Neuronal stem cell (in vitro differentiated cells): ENCODE measurements around the gene PLOD3.

ENCODE experiments used
- DNase-seq: peaks from one replicate; pipeline ENCODE4 v3.0.0-alpha.2; 2013; ENCODE audit warnings: low spot score
- H2AFZ ChIP-seq: one replicate; pipeline ENCODE4 v1.6.1; 2013; ENCODE audit warnings: mild to moderate bottlenecking, low read length, inconsistent platforms
- H2AK5ac ChIP-seq: 2 replicates; pipeline ENCODE4 v1.6.1; 2013; ENCODE audit warnings: low read depth, mild to moderate bottlenecking, inconsistent platforms, low read length, moderate library complexity, mixed read lengths
- H2BK120ac ChIP-seq: 2 replicates; pipeline ENCODE4 v1.6.1; 2013; ENCODE audit warnings: low read depth, mild to moderate bottlenecking, inconsistent platforms, low read length, moderate library complexity, mixed read lengths
- H2BK12ac ChIP-seq: one replicate; pipeline ENCODE4 v1.6.1; 2013; ENCODE audit warnings: low read length, inconsistent platforms
- H2BK15ac ChIP-seq: 2 replicates; pipeline ENCODE4 v1.6.1; 2013; ENCODE audit warnings: mild to moderate bottlenecking, low read length, inconsistent platforms, mixed read lengths
- H2BK5ac ChIP-seq: one replicate; pipeline ENCODE4 v1.6.1; 2013; ENCODE audit warnings: inconsistent platforms, mild to moderate bottlenecking, low read length, moderate library complexity
- H3K14ac ChIP-seq: one replicate; pipeline ENCODE4 v1.6.1; 2013; ENCODE audit warnings: low read length, inconsistent platforms
- H3K18ac ChIP-seq: 2 replicates; pipeline ENCODE4 v1.6.1; 2013; ENCODE audit warnings: low read length, inconsistent platforms
- H3K23ac ChIP-seq: 2 replicates; pipeline ENCODE4 v1.6.1; 2013; ENCODE audit warnings: low read depth, mild to moderate bottlenecking, mixed read lengths, low read length, inconsistent platforms; ENCODE audit not compliant: poor library complexity
- H3K27ac ChIP-seq: replicated peaks from 3 replicates; pipeline ENCODE4 v1.5.1; 2013; ENCODE audit warnings: low read length, inconsistent platforms
- H3K27me3 ChIP-seq, 3 experiments: 2 replicates each; pipeline ENCODE4 v1.6.1; 2013; ENCODE audit warnings: low read length in 3 of 3, mild to moderate bottlenecking in 2 of 3, inconsistent platforms in 1 of 3, low read depth in 1 of 3, mixed read lengths in 1 of 3, moderate library complexity in 1 of 3; ENCODE audit not compliant: control insufficient read depth in 3 of 3, insufficient read depth in 3 of 3
- H3K36me3 ChIP-seq, 2 donors: replicated peaks in 1 of 2; 2 replicates each; pipeline ENCODE4 v1.6.1; 2013; ENCODE audit warnings: low read length in 2 of 2; ENCODE audit not compliant: control insufficient read depth in 2 of 2, insufficient read depth in 2 of 2
- H3K4ac ChIP-seq: 2 replicates; pipeline ENCODE4 v1.6.1; 2013; ENCODE audit warnings: inconsistent platforms, mild to moderate bottlenecking, low read length, moderate library complexity
- H3K4me1 ChIP-seq, 2 donors: 1 replicate in 1 of 2; 2 replicates in 1 of 2; pipeline ENCODE4 v1.6.1; 2013; ENCODE audit warnings: low read length in 2 of 2, low read depth in 1 of 2; ENCODE audit not compliant: control insufficient read depth in 2 of 2, insufficient read depth in 1 of 2
- H3K4me2 ChIP-seq: one replicate; pipeline ENCODE4 v1.6.1; 2013; ENCODE audit warnings: mild to moderate bottlenecking, low read length, inconsistent platforms; ENCODE audit not compliant: insufficient read depth, poor library complexity, severe bottlenecking
- H3K4me3 ChIP-seq, 2 donors: 2 replicates each; pipeline ENCODE4 v1.5.1; 2013; ENCODE audit warnings: low read length in 2 of 2, mild to moderate bottlenecking in 2 of 2, inconsistent platforms in 1 of 2, moderate library complexity in 1 of 2
- H3K79me1 ChIP-seq: one replicate; pipeline ENCODE4 v1.6.1; 2013; ENCODE audit warnings: low read depth, mild to moderate bottlenecking, inconsistent platforms, low read length, moderate library complexity
- H3K9ac ChIP-seq: one replicate; pipeline ENCODE4 v1.6.1; 2013; ENCODE audit warnings: mild to moderate bottlenecking, low read depth, low read length, inconsistent platforms; ENCODE audit not compliant: poor library complexity
- H3K9me3 ChIP-seq, 2 donors: replicated peaks in 1 of 2; 2 replicates each; pipeline versions ENCODE3 to v1.6.1; 2013; ENCODE audit warnings: low read length in 2 of 2, mild to moderate bottlenecking in 2 of 2, inconsistent platforms in 1 of 2, low read depth in 1 of 2, mixed read lengths in 1 of 2, moderate library complexity in 1 of 2; ENCODE audit not compliant: control insufficient read depth in 2 of 2, insufficient read depth in 1 of 2
- H4K8ac ChIP-seq: one replicate; pipeline ENCODE4 v1.6.1; 2013; ENCODE audit warnings: low read depth, mild to moderate bottlenecking, inconsistent platforms, low read length, moderate library complexity
- H4K91ac ChIP-seq: one replicate; pipeline ENCODE4 v1.6.1; 2013; ENCODE audit warnings: low read length, low read depth, mild to moderate bottlenecking, inconsistent platforms; ENCODE audit not compliant: poor library complexity
- WGBS, 2 donors: extraction: QIAGEN DNeasy Blood & Tissue Kit; methylation state at CpG; one replicate each; pipeline ENCODE4 v1.1.7; 2013; ENCODE audit warnings: missing lambda C conversion rate in 2 of 2, mixed read lengths in 1 of 2; ENCODE audit not compliant: insufficient read length in 2 of 2, insufficient replicate concordance in 1 of 2; ENCODE audit errors: extremely low coverage in 2 of 2; 5-methylcytosine and 5-hydroxymethylcytosine counted together

PLOD3 gene

GRCh38 chr7:101186844-101187428, 30.4 kb downstream of the PLOD3 start:
- no peaks in the 10 kb centered on the region for H3K36me3 ChIP-seq

GRCh38 chr7:101186194-101186593, 31.2 kb downstream of the PLOD3 start:
- H2BK120ac ChIP-seq: no peak overlapping the region
- H3K9me3 ChIP-seq: no peaks in the 10 kb centered on the region
- no peak for DNase-seq
- H3K4me2 ChIP-seq: no peak overlapping the region
- H3K4ac ChIP-seq: no peak overlapping the region
- WGBS, 2 donors: no CpG with 5 or more reads among the region's 6 CpGs
- no peak overlapping the region for H3K27ac ChIP-seq
- H3K4me3 ChIP-seq: no peak overlapping the region
- H2AK5ac ChIP-seq: no peak overlapping the region
- H4K91ac ChIP-seq: no peak overlapping the region
- H3K79me1 ChIP-seq: no peaks in the 10 kb centered on the region
- no peak overlapping the region for H3K14ac ChIP-seq
- H3K4me1 ChIP-seq: no peaks in the 10 kb centered on the region
- peaks cover 0 to 3% (median 0%) of the 10 kb centered on the region in 3 experiments for H3K27me3 ChIP-seq
- H3K18ac ChIP-seq: no peak overlapping the region
- no peak overlapping the region for H2BK15ac ChIP-seq
- no peaks in the 10 kb centered on the region for H3K36me3 ChIP-seq
- no peak overlapping the region for H3K9ac ChIP-seq
- no peak overlapping the region for H3K23ac ChIP-seq
- no peak overlapping the region for H4K8ac ChIP-seq
- no peak overlapping the region for H2AFZ ChIP-seq
- no peak overlapping the region for H2BK12ac ChIP-seq
- H2BK5ac ChIP-seq: no peak overlapping the region

More at GRCh38 chr7:101186844-101187428, 30.4 kb downstream of the PLOD3 start:
- H2BK5ac ChIP-seq: no peak overlapping the region
- no peak overlapping the region for H2BK120ac ChIP-seq
- H3K9ac ChIP-seq: no peak overlapping the region
- no peak for DNase-seq
- no peak overlapping the region for H3K23ac ChIP-seq
- H2AK5ac ChIP-seq: no peak overlapping the region
- H3K4me1 ChIP-seq: no peaks in the 10 kb centered on the region
- no peak overlapping the region for H3K27ac ChIP-seq
- no peaks in the 10 kb centered on the region for H3K9me3 ChIP-seq
- no peak overlapping the region for H4K8ac ChIP-seq
- peaks cover 0 to 5% (median 0%) of the 10 kb centered on the region in 3 experiments for H3K27me3 ChIP-seq
- H3K4me3 ChIP-seq: no peak overlapping the region
- H2BK12ac ChIP-seq: no peak overlapping the region
- H3K4me2 ChIP-seq: no peak overlapping the region
- no peak overlapping the region for H3K18ac ChIP-seq
- H3K14ac ChIP-seq: no peak overlapping the region
- WGBS, 2 donors: no CpG with 5 or more reads among the region's 4 CpGs
- no peak overlapping the region for H2BK15ac ChIP-seq
- no peak overlapping the region for H4K91ac ChIP-seq
- H3K4ac ChIP-seq: no peak overlapping the region
- no peak overlapping the region for H2AFZ ChIP-seq
- no peaks in the 10 kb centered on the region for H3K79me1 ChIP-seq

GRCh38 chr7:101185258-101185839, 32.0 kb downstream of the PLOD3 start:
- no CpG with 5 or more reads among the region's 5 CpGs for WGBS, 2 donors
- Histone ChIP-seq H2AFZ (no peak overlapping the region), H2BK5ac (no peak overlapping the region), H4K91ac (no peak overlapping the region), H3K36me3 (no peaks in the 10 kb centered on the region), H2BK120ac (no peak overlapping the region), H3K23ac (no peak overlapping the region), H3K18ac (no peak overlapping the region), H3K9me3 (peaks cover 0 to 1% of the 10 kb centered on the region in 2 donors), H3K9ac (no peak overlapping the region), H3K4ac (no peak overlapping the region), H2BK15ac (no peak overlapping the region), H3K27me3 (peaks cover 2 to 7% (median 6%) of the 10 kb centered on the region in 3 experiments), H2AK5ac (no peak overlapping the region), H3K27ac (no peak overlapping the region), H3K4me2 (no peak overlapping the region), H3K4me1 (peaks cover 0 to under 1% of the 10 kb centered on the region in 2 donors), H3K14ac (no peak overlapping the region), H3K4me3 (no peak overlapping the region), H3K79me1 (no peaks in the 10 kb centered on the region), H2BK12ac (no peak overlapping the region), H4K8ac (no peak overlapping the region)
- no peak for DNase-seq

- Histone ChIP-seq H2BK15ac (peak within 1 kb of the TSS; percentile 96), H2BK5ac (peak within 1 kb of the TSS; percentile 4), H3K4me3 (peak within 1 kb of the TSS; percentile 53 to 78), H2BK120ac (peak within 1 kb of the TSS; percentile 81), H3K4ac (peak within 1 kb of the TSS; percentile 37), H4K8ac (no peak within 1 kb of the TSS), H2AK5ac (peak within 1 kb of the TSS; percentile 81), H3K79me1 (no peaks in the 10 kb centered on the region), H3K27ac (no peak within 1 kb of the TSS), H3K4me2 (peak within 1 kb of the TSS; percentile 94), H3K4me1 (peaks cover 0 to 4% of the 10 kb centered on the region in 2 donors), H3K18ac (peak within 1 kb of the TSS; percentile 93), H2BK12ac (peak within 1 kb of the TSS; percentile 81), H2AFZ (peak within 1 kb of the TSS; percentile 97), H3K23ac (peak within 1 kb of the TSS; percentile 96), H3K27me3 (peaks cover 9 to 40% (median 39%) of the 10 kb centered on the region in 3 experiments), H3K9ac (peak within 1 kb of the TSS; percentile 78), H3K14ac (peak within 1 kb of the TSS; percentile 47), H4K91ac (no peak within 1 kb of the TSS), H3K36me3 (no peaks in the 10 kb centered on the region), H3K9me3 (peaks cover 0 to 6% of the 10 kb centered on the region in 2 donors)
- WGBS, 2 donors: no CpG with 5 or more reads among the region's 56 CpGs
- no peak for DNase-seq
Observed at GRCh38 chr7:101180130-101180755, 37.1 kb downstream of the PLOD3 start, which contains the start of gene NAT16. NAT16 (minus strand) TSS chr7:101180293; CDS start chr7:101174807, 5,486 bp downstream.
